Measurements from ENCODE around the gene SERTAD3.

- TF ChIP-seq EZH2 (IDR thresholded peaks at IDR 0.05; ENCODE audit: borderline replicate concordance, low read depth, low read length, poor library complexity, severe bottlenecking) (no peak), CTCF (conservative IDR thresholded peaks at IDR 0.05; ENCODE audit: low read depth, low read length) (no peak)
These were observed 28.4 kb upstream of the SERTAD3 start for GRCh38 chr19:40472516-40472915.

Data from A673 (cell line).